Astrocyte of the cerebellum (primary cell): Measurements from ENCODE around the gene SPPL2B.

Source experiments
- DNase-seq: peaks from one replicate; pipeline ENCODE4 v3.0.0-alpha.2; 2011; ENCODE audit warnings: low read depth
- H3K4me3 ChIP-seq: 2 replicates; pipeline ENCODE4 v1.5.1; 2011; ENCODE audit warnings: mild to moderate bottlenecking, low read depth, low read length, moderate library complexity
- CTCF ChIP-seq: IDR thresholded peaks from 2 replicates; pipeline ENCODE4 v1.5.1; 2012; ENCODE audit warnings: low read length, low read depth, moderate library complexity, mild to moderate bottlenecking; ENCODE audit errors: missing control alignments
- in situ Hi-C: cut with HindIII; loops from 2 replicates; pipeline ENCODE4 v1.10.0; 2017; ENCODE audit warnings: low sequenced_read_pairs

SPPL2B gene

GRCh38 chr19:2317300-2317699, 11.2 kb upstream of the SPPL2B start:
- in situ Hi-C loops: no loop called here
- no peak for DNase-seq
- TF ChIP-seq CTCF: no peak
- no peak overlapping the region for H3K4me3 ChIP-seq

- in situ Hi-C loops: no loop called here
- H3K4me3 ChIP-seq: no peak overlapping the region
- no peak for TF ChIP-seq CTCF
- no peak for DNase-seq
Measured at GRCh38 chr19:2317756-2318155, 10.7 kb upstream of the SPPL2B start.

GRCh38 chr19:2318923-2319322, 9.6 kb upstream of the SPPL2B start:
- H3K4me3 ChIP-seq: no peak overlapping the region
- in situ Hi-C loops: no loop called here
- no peak for DNase-seq
- TF ChIP-seq CTCF: no peak

- H3K4me3 ChIP-seq: no peak overlapping the region
- no peak for TF ChIP-seq CTCF
- in situ Hi-C loops: no loop called here
- no peak for DNase-seq
Measured at GRCh38 chr19:2319551-2319950, 8.9 kb upstream of the SPPL2B start.

GRCh38 chr19:2320049-2320448, 8.4 kb upstream of the SPPL2B start:
- no peak overlapping the region for H3K4me3 ChIP-seq
- DNase-seq: no peak
- no peak for TF ChIP-seq CTCF
- in situ Hi-C loops: loop anchor here (10.0 kb wide), 1 partner anchor 55 kb away; no protein-coding TSS in a partner anchor

- H3K4me3 ChIP-seq: no peak overlapping the region
- in situ Hi-C loops: loop anchor here (10.0 kb wide), 1 partner anchor 56 kb away; no protein-coding TSS in a partner anchor
- no peak for TF ChIP-seq CTCF
- DNase-seq: no peak
Measured at GRCh38 chr19:2320939-2321338, 7.5 kb upstream of the SPPL2B start.

GRCh38 chr19:2321565-2322283, 6.8 kb upstream of the SPPL2B start:
- TF ChIP-seq CTCF: no peak
- DNase-seq: no peak
- in situ Hi-C loops: loop anchor here (10.0 kb wide), 1 partner anchor 57 kb away; no protein-coding TSS in a partner anchor
- H3K4me3 ChIP-seq: no peak overlapping the region
